ENCODE results near the gene ENO1. TPM values are rescaled to one million over a fixed set of nuclear protein-coding genes. Genes with fewer than 3 reads are reported as not detected.

The ENO1 gene
- total and polyA plus RNA-seq, 2 experiments from 2014 or later, result 910 to 1,831 TPM

DNA sequence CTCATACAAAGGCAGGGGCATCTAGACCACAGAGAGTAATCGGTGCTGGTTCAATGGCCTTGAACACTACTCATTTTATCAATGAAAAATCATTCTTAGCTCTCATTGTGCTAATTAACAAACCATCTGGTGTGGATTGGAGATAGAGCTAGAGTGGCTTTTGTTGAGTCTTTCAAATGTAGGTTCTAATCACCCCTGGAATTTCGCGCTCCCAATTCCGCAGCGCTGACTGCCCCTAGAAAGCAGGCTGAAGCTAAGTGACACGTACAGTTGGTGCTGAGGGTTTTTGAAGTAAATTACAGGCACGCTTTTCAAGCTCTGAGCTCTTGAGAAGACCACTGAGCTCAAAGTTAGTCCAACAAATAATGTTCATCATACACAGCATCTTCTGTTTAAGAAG is 36.0 kb upstream of the ENO1 start:
- Histone ChIP-seq H3K9me2 (ENCODE audit: insufficient read depth) (no peaks in the 10 kb centered on the region), H2AFZ (peak overlapping the region; percentile 35; the same call in 1 of the 2 replicates), H3K4me3 (no peak overlapping the region), H3K79me2 (replicated peaks; ENCODE audit: insufficient read depth) (no peaks in the 10 kb centered on the region), H3F3A (replicated peaks; ENCODE audit: low read depth) (no peaks in the 10 kb centered on the region), H3K4me2 (0 out of 2 replicates have a peak overlapping the region, but pooled peaks have one; percentile 15), H3K27me3 (ENCODE audit: insufficient read depth) (no peaks in the 10 kb centered on the region), H3K4me1 (ENCODE audit: insufficient read depth) (peaks cover 19% of the 10 kb centered on the region), H4K20me1 (replicated peaks; ENCODE audit: insufficient read depth) (no peaks in the 10 kb centered on the region), H3K36me3 (ENCODE audit: insufficient read depth) (no peaks in the 10 kb centered on the region), H3K27ac (ENCODE audit: low read depth) (no peak overlapping the region)
- TF ChIP-seq, protein P1, sequence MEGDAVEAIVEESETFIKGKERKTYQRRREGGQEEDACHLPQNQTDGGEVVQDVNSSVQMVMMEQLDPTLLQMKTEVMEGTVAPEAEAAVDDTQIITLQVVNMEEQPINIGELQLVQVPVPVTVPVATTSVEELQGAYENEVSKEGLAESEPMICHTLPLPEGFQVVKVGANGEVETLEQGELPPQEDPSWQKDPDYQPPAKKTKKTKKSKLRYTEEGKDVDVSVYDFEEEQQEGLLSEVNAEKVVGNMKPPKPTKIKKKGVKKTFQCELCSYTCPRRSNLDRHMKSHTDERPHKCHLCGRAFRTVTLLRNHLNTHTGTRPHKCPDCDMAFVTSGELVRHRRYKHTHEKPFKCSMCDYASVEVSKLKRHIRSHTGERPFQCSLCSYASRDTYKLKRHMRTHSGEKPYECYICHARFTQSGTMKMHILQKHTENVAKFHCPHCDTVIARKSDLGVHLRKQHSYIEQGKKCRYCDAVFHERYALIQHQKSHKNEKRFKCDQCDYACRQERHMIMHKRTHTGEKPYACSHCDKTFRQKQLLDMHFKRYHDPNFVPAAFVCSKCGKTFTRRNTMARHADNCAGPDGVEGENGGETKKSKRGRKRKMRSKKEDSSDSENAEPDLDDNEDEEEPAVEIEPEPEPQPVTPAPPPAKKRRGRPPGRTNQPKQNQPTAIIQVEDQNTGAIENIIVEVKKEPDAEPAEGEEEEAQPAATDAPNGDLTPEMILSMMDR (conservative IDR thresholded peaks at IDR 0.05; ENCODE audit: low read depth in 2 of 2), result no peak
- no peak for TF ChIP-seq EZH2 (IDR thresholded peaks at IDR 0.05; ENCODE audit: low read depth, unreplicated experiment)
- TF ChIP-seq NANOG (IDR thresholded peaks at IDR 0.05; ENCODE audit: borderline replicate concordance), result no peak
- TF ChIP-seq ZNF331 (CRISPR knock-in tag; IDR thresholded peaks at IDR 0.05; ENCODE audit: low read depth), result no peak
- TF ChIP-seq EZH2phosphoT487 (IDR thresholded peaks at IDR 0.05; ENCODE audit: unreplicated experiment), result no peak
- TF ChIP-seq JUNB (IDR thresholded peaks at IDR 0.05; ENCODE audit: unreplicated experiment), result no peak
- TF ChIP-seq STAT1 (IDR thresholded peaks at IDR 0.05; ENCODE audit: unreplicated experiment), result no peak
- TF ChIP-seq CREB1 (CRISPR knock-in tag; IDR thresholded peaks at IDR 0.05; ENCODE audit: low read depth), result no peak
- no peak for TF ChIP-seq ETS1 (IDR thresholded peaks at IDR 0.05)
- Mint-ChIP-seq H3K4me1 (peaks cover 29% of the 10 kb centered on the region), H3K27me3 (ENCODE audit: insufficient read depth, low read depth, poor library complexity) (peaks cover 14% of the 10 kb centered on the region), H3K36me3 (ENCODE audit: low read depth) (peaks cover 19% of the 10 kb centered on the region; the same call in 2 of the 3 replicates), H3K9me3 (peaks cover 24% of the 10 kb centered on the region), H3K27ac (no peak overlapping the region), H3K4me3 (no peak overlapping the region)
- ATAC-seq (no peak), DNase-seq (ENCODE audit: low spot score) (no peak)

DNA sequence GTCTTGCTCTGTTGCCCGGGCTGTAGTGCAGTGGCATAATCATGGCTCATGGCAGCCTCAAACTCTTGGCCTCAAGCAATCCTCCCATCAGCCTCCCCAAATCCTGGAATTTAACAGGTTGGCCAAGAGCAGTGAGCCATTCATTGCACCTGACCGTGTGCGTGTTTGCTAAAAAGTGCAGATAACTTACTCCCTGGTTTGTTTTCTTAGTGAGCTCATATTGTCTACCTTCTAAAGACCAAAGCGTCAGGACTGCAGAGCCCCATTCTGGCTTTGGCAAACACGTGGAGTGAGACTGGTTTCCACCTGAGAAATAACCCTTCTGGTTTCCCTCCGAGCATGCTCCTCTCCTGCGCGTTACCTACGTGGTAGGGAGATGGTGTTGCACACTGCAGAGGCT is 35.0 kb upstream of the ENO1 start:
- Histone ChIP-seq H3K36me3 (ENCODE audit: insufficient read depth) (no peaks in the 10 kb centered on the region), H3K79me2 (replicated peaks; ENCODE audit: insufficient read depth) (no peaks in the 10 kb centered on the region), H3F3A (replicated peaks; ENCODE audit: low read depth) (no peaks in the 10 kb centered on the region), H3K4me3 (no peak overlapping the region), H4K20me1 (replicated peaks; ENCODE audit: insufficient read depth) (no peaks in the 10 kb centered on the region), H3K4me1 (ENCODE audit: insufficient read depth) (peaks cover 27% of the 10 kb centered on the region), H2AFZ (no peak overlapping the region), H3K9me2 (ENCODE audit: insufficient read depth) (no peaks in the 10 kb centered on the region), H3K4me2 (no peak overlapping the region), H3K27ac (ENCODE audit: low read depth) (no peak overlapping the region), H3K27me3 (ENCODE audit: insufficient read depth) (no peaks in the 10 kb centered on the region)
- H3K27ac Mint-ChIP-seq, result no peak overlapping the region
- peaks cover 24% of the 10 kb centered on the region for H3K9me3 Mint-ChIP-seq
- TF ChIP-seq STAT1 (IDR thresholded peaks at IDR 0.05; ENCODE audit: unreplicated experiment), result no peak
- TF ChIP-seq POLR2AphosphoS5 (IDR thresholded peaks at IDR 0.05; ENCODE audit: low read depth), result no peak
- peaks cover 30% of the 10 kb centered on the region for H3K4me1 Mint-ChIP-seq
- DNase-seq (ENCODE audit: low spot score) (no peak), ATAC-seq (no peak)
- peaks cover 14% of the 10 kb centered on the region for H3K27me3 Mint-ChIP-seq (ENCODE audit: insufficient read depth, low read depth, poor library complexity)
- no peak overlapping the region for H3K4me3 Mint-ChIP-seq
- H3K36me3 Mint-ChIP-seq (ENCODE audit: low read depth), result peaks cover 19% of the 10 kb centered on the region; the same call in 2 of the 3 replicates
